Measurements from ENCODE around the gene AGPAT4.

The AGPAT4 gene

GRCh38 chr6:161245363-161245762, 28.5 kb downstream of the AGPAT4 start:
- no peak overlapping the region for H3K4me3 ChIP-seq (ENCODE audit: low read depth, low read length, poor library complexity, severe bottlenecking)
- TF ChIP-seq, protein P1, sequence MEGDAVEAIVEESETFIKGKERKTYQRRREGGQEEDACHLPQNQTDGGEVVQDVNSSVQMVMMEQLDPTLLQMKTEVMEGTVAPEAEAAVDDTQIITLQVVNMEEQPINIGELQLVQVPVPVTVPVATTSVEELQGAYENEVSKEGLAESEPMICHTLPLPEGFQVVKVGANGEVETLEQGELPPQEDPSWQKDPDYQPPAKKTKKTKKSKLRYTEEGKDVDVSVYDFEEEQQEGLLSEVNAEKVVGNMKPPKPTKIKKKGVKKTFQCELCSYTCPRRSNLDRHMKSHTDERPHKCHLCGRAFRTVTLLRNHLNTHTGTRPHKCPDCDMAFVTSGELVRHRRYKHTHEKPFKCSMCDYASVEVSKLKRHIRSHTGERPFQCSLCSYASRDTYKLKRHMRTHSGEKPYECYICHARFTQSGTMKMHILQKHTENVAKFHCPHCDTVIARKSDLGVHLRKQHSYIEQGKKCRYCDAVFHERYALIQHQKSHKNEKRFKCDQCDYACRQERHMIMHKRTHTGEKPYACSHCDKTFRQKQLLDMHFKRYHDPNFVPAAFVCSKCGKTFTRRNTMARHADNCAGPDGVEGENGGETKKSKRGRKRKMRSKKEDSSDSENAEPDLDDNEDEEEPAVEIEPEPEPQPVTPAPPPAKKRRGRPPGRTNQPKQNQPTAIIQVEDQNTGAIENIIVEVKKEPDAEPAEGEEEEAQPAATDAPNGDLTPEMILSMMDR (IDR thresholded peaks at IDR 0.05; ENCODE audit: low read length) = no peak
- TF ChIP-seq EZH2 (IDR thresholded peaks at IDR 0.05; ENCODE audit: borderline replicate concordance, low read length) = no peak
- H3K36me3 ChIP-seq (ENCODE audit: insufficient read depth, low read length) = no peaks in the 10 kb centered on the region
- H3K27ac ChIP-seq (ENCODE audit: low read depth, low read length, poor library complexity, severe bottlenecking) = no peak overlapping the region
- no peaks in the 10 kb centered on the region for H3K9me2 ChIP-seq (ENCODE audit: low read depth, low read length)
- H4K20me1 ChIP-seq (ENCODE audit: insufficient read depth, low read length) = no peaks in the 10 kb centered on the region
- H3K9me3 ChIP-seq (ENCODE audit: low read length) = no peaks in the 10 kb centered on the region
- no peaks in the 10 kb centered on the region for H3F3A ChIP-seq (ENCODE audit: insufficient read depth, low read length)
- H3K79me2 ChIP-seq (ENCODE audit: insufficient read depth, low read length) = no peaks in the 10 kb centered on the region
- no peak overlapping the region for H3K9ac ChIP-seq (ENCODE audit: low read length)
- no peaks in the 10 kb centered on the region for H3K4me1 ChIP-seq (ENCODE audit: insufficient read depth, low read length, severe bottlenecking)
- H3K27me3 ChIP-seq (ENCODE audit: insufficient read depth, low read length) = no peaks in the 10 kb centered on the region
- H2AFZ ChIP-seq (ENCODE audit: low read length) = no peak overlapping the region
- no peak overlapping the region for H3K4me2 ChIP-seq (ENCODE audit: low read length)

DNA sequence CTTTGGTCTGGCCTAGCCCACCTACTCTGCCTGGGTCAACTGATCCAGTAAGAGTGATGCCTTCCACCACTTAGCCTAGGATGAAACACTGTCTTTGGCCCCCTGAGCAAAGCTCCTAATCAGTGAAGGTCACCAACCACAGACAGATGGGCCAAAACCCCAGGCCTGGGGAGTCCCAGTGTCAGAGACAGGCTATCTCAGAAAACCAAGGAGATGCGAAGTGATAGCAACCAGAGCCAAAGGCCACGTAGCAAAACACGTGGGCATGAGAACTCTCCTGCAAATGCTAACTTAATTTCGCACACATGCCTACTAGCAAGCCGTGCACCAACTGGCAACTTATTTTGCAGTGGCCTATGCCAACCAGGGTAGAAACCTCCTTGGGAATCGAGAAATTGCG, 29.1 kb downstream of the AGPAT4 start:
- Histone ChIP-seq H3K9ac (ENCODE audit: low read length) (no peak overlapping the region), H3K36me3 (ENCODE audit: insufficient read depth, low read length) (no peaks in the 10 kb centered on the region), H3K9me2 (ENCODE audit: low read depth, low read length) (no peaks in the 10 kb centered on the region), H3K27me3 (ENCODE audit: insufficient read depth, low read length) (no peaks in the 10 kb centered on the region), H3F3A (ENCODE audit: insufficient read depth, low read length) (no peaks in the 10 kb centered on the region), H3K4me3 (ENCODE audit: low read depth, low read length, poor library complexity, severe bottlenecking) (no peak overlapping the region), H3K4me1 (ENCODE audit: insufficient read depth, low read length, severe bottlenecking) (no peaks in the 10 kb centered on the region), H3K4me2 (ENCODE audit: low read length) (no peak overlapping the region), H3K9me3 (ENCODE audit: low read length) (no peaks in the 10 kb centered on the region), H2AFZ (ENCODE audit: low read length) (no peak overlapping the region), H3K79me2 (ENCODE audit: insufficient read depth, low read length) (no peaks in the 10 kb centered on the region), H3K27ac (ENCODE audit: low read depth, low read length, poor library complexity, severe bottlenecking) (no peak overlapping the region), H4K20me1 (ENCODE audit: insufficient read depth, low read length) (no peaks in the 10 kb centered on the region)
- TF ChIP-seq EZH2 (IDR thresholded peaks at IDR 0.05; ENCODE audit: borderline replicate concordance, low read length) = no peak
- TF ChIP-seq, protein P1 (IDR thresholded peaks at IDR 0.05; ENCODE audit: low read length) = no peak

DNA sequence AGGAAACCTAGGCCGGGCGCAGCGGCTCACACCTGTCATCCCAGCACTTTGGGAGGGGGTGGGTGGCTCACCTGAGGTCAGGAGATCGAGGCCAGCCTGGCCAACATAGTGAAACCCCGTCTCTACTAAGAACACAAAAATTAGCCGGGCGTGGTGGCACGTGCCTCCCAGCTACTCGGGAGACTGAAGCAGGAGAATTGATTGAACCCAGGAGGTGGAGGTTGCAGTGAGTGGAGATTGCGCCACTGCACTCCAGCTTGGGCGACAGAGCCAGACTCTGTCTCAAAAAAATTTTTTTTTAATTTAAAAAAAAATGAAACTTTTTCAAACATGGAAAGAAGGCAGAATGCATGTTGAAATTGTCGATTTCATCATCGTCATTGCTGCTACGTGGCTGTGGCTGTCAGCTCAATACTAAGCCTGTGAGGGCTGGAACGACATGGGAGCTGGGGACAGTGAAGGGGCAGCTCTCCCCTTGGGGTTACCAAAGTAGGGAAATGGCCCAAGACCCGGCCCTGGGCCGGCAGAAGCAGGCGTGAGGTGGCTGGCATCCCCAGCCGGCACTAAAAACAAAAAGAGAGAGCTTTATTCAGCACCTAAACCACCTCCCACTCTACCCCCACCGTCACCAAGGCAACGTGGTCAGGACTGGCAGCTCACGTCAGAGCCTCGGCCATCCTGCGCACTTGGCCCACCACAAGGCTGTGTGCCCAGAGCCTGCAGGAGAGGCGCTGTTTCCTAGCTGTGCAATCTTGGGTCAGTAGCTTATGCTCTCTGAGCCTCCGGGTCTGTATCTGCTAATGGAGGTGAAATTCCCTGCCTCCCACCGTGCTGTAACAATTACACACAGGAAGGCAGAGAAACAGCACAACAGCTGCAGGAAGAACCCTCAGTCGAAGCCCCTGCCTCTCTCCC, 30.8 kb downstream of the AGPAT4 start:
- Histone ChIP-seq H3K27me3 (ENCODE audit: insufficient read depth, low read length) (no peaks in the 10 kb centered on the region; the same call in 1 of the 2 replicates), H3K36me3 (ENCODE audit: insufficient read depth, low read length) (no peaks in the 10 kb centered on the region), H3K9me2 (ENCODE audit: low read depth, low read length) (no peaks in the 10 kb centered on the region), H4K20me1 (ENCODE audit: insufficient read depth, low read length) (no peaks in the 10 kb centered on the region), H3K79me2 (ENCODE audit: insufficient read depth, low read length) (no peaks in the 10 kb centered on the region), H3K4me1 (ENCODE audit: insufficient read depth, low read length, severe bottlenecking) (no peaks in the 10 kb centered on the region), H3F3A (ENCODE audit: insufficient read depth, low read length) (no peaks in the 10 kb centered on the region), H3K27ac (ENCODE audit: low read depth, low read length, poor library complexity, severe bottlenecking) (no peak overlapping the region), H3K9ac (ENCODE audit: low read length) (no peak overlapping the region), H3K4me2 (ENCODE audit: low read length) (no peak overlapping the region), H3K4me3 (ENCODE audit: low read depth, low read length, poor library complexity, severe bottlenecking) (no peak overlapping the region), H3K9me3 (ENCODE audit: low read length) (no peaks in the 10 kb centered on the region), H2AFZ (ENCODE audit: low read length) (no peak overlapping the region)
- TF ChIP-seq, protein P1 (IDR thresholded peaks at IDR 0.05; ENCODE audit: low read length) = no peak
- no peak for TF ChIP-seq EZH2 (IDR thresholded peaks at IDR 0.05; ENCODE audit: borderline replicate concordance, low read length)

Data from OCI-LY1 (cell line).